Measurements from ENCODE around the gene PAM.

PAM gene

GRCh38 chr5:102855681-102856388 is 100.7 kb downstream of the PAM start:
- in situ Hi-C loops (cut with HindIII; ENCODE audit: low sequenced_read_pairs), result no loop called here

GRCh38 chr5:102856389-102856777 is 101.3 kb downstream of the PAM start:
- H3K4me3 ChIP-seq (ENCODE audit: low read depth, low read length), result no peak overlapping the region
- TF ChIP-seq CTCF (IDR thresholded peaks at IDR 0.05; ENCODE audit: low read depth, low read length, missing control alignments), result no peak
- in situ Hi-C loops (cut with HindIII; ENCODE audit: low sequenced_read_pairs), result no loop called here
- no peak for DNase-seq (ENCODE audit: low read depth)

More at GRCh38 chr5:102855681-102856388, 100.7 kb downstream of the PAM start:
- DNase-seq (ENCODE audit: low read depth), result no peak
- no peak for TF ChIP-seq CTCF (IDR thresholded peaks at IDR 0.05; ENCODE audit: low read depth, low read length, missing control alignments)
- no peak overlapping the region for H3K4me3 ChIP-seq (ENCODE audit: low read depth, low read length)

GRCh38 chr5:102857076-102857818 is 102.1 kb downstream of the PAM start:
- in situ Hi-C loops (cut with HindIII; ENCODE audit: low sequenced_read_pairs), result no loop called here
- no peak for DNase-seq (ENCODE audit: low read depth)
- TF ChIP-seq CTCF (IDR thresholded peaks at IDR 0.05; ENCODE audit: low read depth, low read length, missing control alignments), result no peak
- H3K4me3 ChIP-seq (ENCODE audit: low read depth, low read length), result no peak overlapping the region

GRCh38 chr5:102858221-102858620 is 103.1 kb downstream of the PAM start:
- H3K4me3 ChIP-seq (ENCODE audit: low read depth, low read length), result no peak overlapping the region
- in situ Hi-C loops (cut with HindIII; ENCODE audit: low sequenced_read_pairs), result no loop called here
- TF ChIP-seq CTCF (IDR thresholded peaks at IDR 0.05; ENCODE audit: low read depth, low read length, missing control alignments), result no peak
- no peak for DNase-seq (ENCODE audit: low read depth)

- in situ Hi-C loops (cut with HindIII; ENCODE audit: low sequenced_read_pairs), result no loop called here
- TF ChIP-seq CTCF (IDR thresholded peaks at IDR 0.05; ENCODE audit: low read depth, low read length, missing control alignments), result no peak
- no peak overlapping the region for H3K4me3 ChIP-seq (ENCODE audit: low read depth, low read length)
- no peak for DNase-seq (ENCODE audit: low read depth)
Observed at GRCh38 chr5:102858808-102859207, 103.7 kb downstream of the PAM start.

GRCh38 chr5:102860035-102860434 is 104.9 kb downstream of the PAM start:
- in situ Hi-C loops (cut with HindIII; ENCODE audit: low sequenced_read_pairs), result no loop called here

More at GRCh38 chr5:102860035-102860434, 104.9 kb downstream of the PAM start:
- no peak for DNase-seq (ENCODE audit: low read depth)
- no peak overlapping the region for H3K4me3 ChIP-seq (ENCODE audit: low read depth, low read length)
- TF ChIP-seq CTCF (IDR thresholded peaks at IDR 0.05; ENCODE audit: low read depth, low read length, missing control alignments), result no peak

Data from astrocyte of the cerebellum (primary cell).